ENCODE measurements around the gene MARCHF10.

GRCh38 chr17:62735044-62735651, 73.0 kb downstream of the MARCHF10 start:
- TF ChIP-seq, protein P1, sequence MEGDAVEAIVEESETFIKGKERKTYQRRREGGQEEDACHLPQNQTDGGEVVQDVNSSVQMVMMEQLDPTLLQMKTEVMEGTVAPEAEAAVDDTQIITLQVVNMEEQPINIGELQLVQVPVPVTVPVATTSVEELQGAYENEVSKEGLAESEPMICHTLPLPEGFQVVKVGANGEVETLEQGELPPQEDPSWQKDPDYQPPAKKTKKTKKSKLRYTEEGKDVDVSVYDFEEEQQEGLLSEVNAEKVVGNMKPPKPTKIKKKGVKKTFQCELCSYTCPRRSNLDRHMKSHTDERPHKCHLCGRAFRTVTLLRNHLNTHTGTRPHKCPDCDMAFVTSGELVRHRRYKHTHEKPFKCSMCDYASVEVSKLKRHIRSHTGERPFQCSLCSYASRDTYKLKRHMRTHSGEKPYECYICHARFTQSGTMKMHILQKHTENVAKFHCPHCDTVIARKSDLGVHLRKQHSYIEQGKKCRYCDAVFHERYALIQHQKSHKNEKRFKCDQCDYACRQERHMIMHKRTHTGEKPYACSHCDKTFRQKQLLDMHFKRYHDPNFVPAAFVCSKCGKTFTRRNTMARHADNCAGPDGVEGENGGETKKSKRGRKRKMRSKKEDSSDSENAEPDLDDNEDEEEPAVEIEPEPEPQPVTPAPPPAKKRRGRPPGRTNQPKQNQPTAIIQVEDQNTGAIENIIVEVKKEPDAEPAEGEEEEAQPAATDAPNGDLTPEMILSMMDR (IDR thresholded peaks at IDR 0.05), result no peak
- TF ChIP-seq POLR2A (IDR thresholded peaks at IDR 0.05), result no peak

All from breast epithelium (tissue), 3 donors.